OCI-LY3 (cell line): ENCODE measurements around the gene GIMAP8.
"Not testable (repeated sequence)": the region's sequence is repeated elsewhere in the genome, so short reads cannot be mapped to it uniquely, and the experiment has no call there.

Experiments used
- H2AFZ ChIP-seq: fragments of 200-600, 300-600 bp; shearing (Covaris generic); 2 replicates; pipeline ENCODE4 v1.6.0; 2014; ENCODE audit warnings: antibody characterized with exemption, low read depth, low read length
- H3K27ac ChIP-seq: fragments of 200-600, 300-600 bp; sonication (generic); 2 replicates; pipeline ENCODE4 v1.5.1; 2014; ENCODE audit warnings: mild to moderate bottlenecking, low read length, moderate library complexity, mixed read lengths
- H3K27me3 ChIP-seq: fragments of 200-600, 300-600 bp; sonication (generic); 2 replicates; pipeline ENCODE4 v1.6.1; 2014; ENCODE audit warnings: low read depth, low read length, mixed read lengths
- H3K36me3 ChIP-seq: fragments of 200-600, 300-600 bp; sonication (generic); replicated peaks from 2 replicates; pipeline ENCODE3; 2014; ENCODE audit warnings: low read depth, low read length, mixed read lengths
- H3K4me1 ChIP-seq: fragments of 300-600, 200-600 bp; sonication (generic); 2 replicates; pipeline ENCODE4 v1.6.1; 2014; ENCODE audit warnings: low read length, mixed read lengths
- H3K4me2 ChIP-seq: fragments of 200-600, 300-600 bp; sonication (generic); 2 replicates; pipeline ENCODE4 v1.6.1; 2014; ENCODE audit warnings: low read length, mixed read lengths
- H3K4me3 ChIP-seq: fragments of 300-600, 200-600 bp; sonication (generic); 2 replicates; pipeline ENCODE4 v1.5.1; 2014; ENCODE audit warnings: antibody characterized with exemption, mild to moderate bottlenecking, low read length, moderate library complexity
- H3K79me2 ChIP-seq: fragments of 300-600, 200-600 bp; shearing (Covaris generic); 2 replicates; pipeline ENCODE4 v1.6.1; 2014; ENCODE audit warnings: mild to moderate bottlenecking, low read length, mixed read lengths
- H3K9ac ChIP-seq: fragments of 300-600, 200-600 bp; shearing (Covaris generic); 2 replicates; pipeline ENCODE4 v1.6.0; 2014; ENCODE audit warnings: mild to moderate bottlenecking, low read length, moderate library complexity
- H3K9me3 ChIP-seq: fragments of 200-600, 300-600 bp; shearing (Covaris generic); 2 replicates; pipeline ENCODE4 v1.6.1; 2014; ENCODE audit warnings: low read length, mixed read lengths; ENCODE audit not compliant: insufficient read depth
- H4K20me1 ChIP-seq: fragments of 200-600, 300-600 bp; sonication (generic); 2 replicates; pipeline ENCODE4 v1.6.1; 2016; ENCODE audit warnings: low read length, mixed read lengths; ENCODE audit not compliant: insufficient read depth
- EZH2phosphoT487 ChIP-seq: fragments of 200-600 bp; shearing (Covaris generic); IDR thresholded peaks from 2 replicates; pipeline ENCODE4 v1.6.1; 2018; ENCODE audit warnings: antibody characterized with exemption, mixed run types, low read depth
- TF ChIP-seq, protein P1 (sequence below): fragments of 200-600, 300-600 bp; sonication (generic); IDR thresholded peaks from 2 replicates; pipeline ENCODE4 v1.5.1; 2014; ENCODE audit warnings: antibody characterized with exemption, low read length, low read depth

GIMAP8 gene

DNA sequence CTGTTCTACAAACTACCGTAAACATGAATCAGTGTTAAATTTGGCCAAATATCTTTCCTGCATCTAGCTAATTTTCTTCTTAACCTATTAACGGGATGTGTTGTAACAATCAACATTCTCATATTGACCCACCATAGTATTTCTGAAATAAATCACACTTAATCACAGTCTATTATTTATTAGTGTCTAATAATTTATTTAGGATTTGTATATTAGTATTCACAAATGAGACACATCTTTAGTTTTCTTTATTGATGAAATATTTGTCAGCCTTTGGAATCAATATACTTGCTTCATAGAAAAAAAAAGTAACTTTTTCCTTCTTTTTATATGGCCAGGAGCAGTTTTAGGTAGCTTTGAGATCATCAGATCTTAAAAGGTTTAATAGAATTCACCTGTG lies 68.9 kb downstream of the GIMAP8 start:
- Histone ChIP-seq H3K4me2 (no peak overlapping the region), H3K4me3 (no peak overlapping the region), H3K9ac (no peak overlapping the region), H4K20me1 (no peaks in the 10 kb centered on the region), H3K27ac (no peak overlapping the region), H3K9me3 (no peaks in the 10 kb centered on the region), H3K4me1 (no peaks in the 10 kb centered on the region), H2AFZ (no peak overlapping the region), H3K27me3 (peaks cover 24% of the 10 kb centered on the region; the same call in 1 of the 2 replicates), H3K36me3 (no peaks in the 10 kb centered on the region), H3K79me2 (no peaks in the 10 kb centered on the region)
- no peak for TF ChIP-seq EZH2phosphoT487
- TF ChIP-seq, protein P1, sequence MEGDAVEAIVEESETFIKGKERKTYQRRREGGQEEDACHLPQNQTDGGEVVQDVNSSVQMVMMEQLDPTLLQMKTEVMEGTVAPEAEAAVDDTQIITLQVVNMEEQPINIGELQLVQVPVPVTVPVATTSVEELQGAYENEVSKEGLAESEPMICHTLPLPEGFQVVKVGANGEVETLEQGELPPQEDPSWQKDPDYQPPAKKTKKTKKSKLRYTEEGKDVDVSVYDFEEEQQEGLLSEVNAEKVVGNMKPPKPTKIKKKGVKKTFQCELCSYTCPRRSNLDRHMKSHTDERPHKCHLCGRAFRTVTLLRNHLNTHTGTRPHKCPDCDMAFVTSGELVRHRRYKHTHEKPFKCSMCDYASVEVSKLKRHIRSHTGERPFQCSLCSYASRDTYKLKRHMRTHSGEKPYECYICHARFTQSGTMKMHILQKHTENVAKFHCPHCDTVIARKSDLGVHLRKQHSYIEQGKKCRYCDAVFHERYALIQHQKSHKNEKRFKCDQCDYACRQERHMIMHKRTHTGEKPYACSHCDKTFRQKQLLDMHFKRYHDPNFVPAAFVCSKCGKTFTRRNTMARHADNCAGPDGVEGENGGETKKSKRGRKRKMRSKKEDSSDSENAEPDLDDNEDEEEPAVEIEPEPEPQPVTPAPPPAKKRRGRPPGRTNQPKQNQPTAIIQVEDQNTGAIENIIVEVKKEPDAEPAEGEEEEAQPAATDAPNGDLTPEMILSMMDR, result no peak

DNA sequence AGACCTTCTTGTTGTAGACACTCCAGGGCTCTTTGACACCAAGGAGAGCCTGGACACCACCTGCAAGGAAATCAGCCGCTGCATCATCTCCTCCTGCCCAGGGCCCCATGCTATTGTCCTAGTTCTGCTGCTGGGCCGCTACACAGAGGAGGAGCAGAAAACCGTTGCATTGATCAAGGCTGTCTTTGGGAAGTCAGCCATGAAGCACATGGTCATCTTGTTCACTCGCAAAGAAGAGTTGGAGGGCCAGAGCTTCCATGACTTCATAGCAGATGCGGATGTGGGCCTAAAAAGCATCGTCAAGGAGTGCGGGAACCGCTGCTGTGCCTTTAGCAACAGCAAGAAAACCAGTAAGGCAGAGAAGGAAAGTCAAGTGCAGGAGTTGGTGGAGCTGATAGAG lies 69.7 kb downstream of the GIMAP8 start:
- Histone ChIP-seq H4K20me1 (no peaks in the 10 kb centered on the region), H3K27ac (no peak overlapping the region), H3K9me3 (no peaks in the 10 kb centered on the region), H3K36me3 (no peaks in the 10 kb centered on the region), H3K9ac (no peak overlapping the region), H3K4me3 (no peak overlapping the region), H3K4me2 (no peak overlapping the region), H3K79me2 (no peaks in the 10 kb centered on the region), H3K4me1 (no peaks in the 10 kb centered on the region), H3K27me3 (peaks cover 21% of the 10 kb centered on the region; the same call in 1 of the 2 replicates), H2AFZ (no peak overlapping the region)
- no peak for TF ChIP-seq EZH2phosphoT487
- TF ChIP-seq, protein P1, result no peak

DNA sequence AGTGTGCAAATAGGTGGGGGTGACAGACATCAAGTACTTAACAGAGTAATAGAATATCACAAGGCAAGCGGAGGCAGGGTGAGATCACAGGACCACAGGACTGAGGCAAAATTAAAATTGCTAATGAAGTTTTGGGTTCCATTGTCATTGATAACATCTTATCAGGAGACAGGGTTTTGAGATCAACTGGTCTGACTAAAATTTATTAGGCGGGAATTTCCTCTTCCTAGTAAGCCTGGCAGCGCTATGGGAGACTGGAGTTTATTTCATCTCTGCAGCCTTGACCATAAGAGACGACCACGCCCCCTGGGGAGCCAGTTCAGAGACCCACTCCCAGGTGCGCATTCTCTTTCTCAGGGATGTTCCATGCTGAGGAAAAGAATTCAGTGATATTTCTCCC lies 72.5 kb downstream of the GIMAP8 start:
- H3K4me1 ChIP-seq, H3K9ac ChIP-seq, H4K20me1 ChIP-seq, H3K36me3 ChIP-seq, H3K27ac ChIP-seq, H3K9me3 ChIP-seq, H3K4me3 ChIP-seq, H2AFZ ChIP-seq, H3K27me3 ChIP-seq, H3K4me2 ChIP-seq, H3K79me2 ChIP-seq: not testable (repeated sequence)

DNA sequence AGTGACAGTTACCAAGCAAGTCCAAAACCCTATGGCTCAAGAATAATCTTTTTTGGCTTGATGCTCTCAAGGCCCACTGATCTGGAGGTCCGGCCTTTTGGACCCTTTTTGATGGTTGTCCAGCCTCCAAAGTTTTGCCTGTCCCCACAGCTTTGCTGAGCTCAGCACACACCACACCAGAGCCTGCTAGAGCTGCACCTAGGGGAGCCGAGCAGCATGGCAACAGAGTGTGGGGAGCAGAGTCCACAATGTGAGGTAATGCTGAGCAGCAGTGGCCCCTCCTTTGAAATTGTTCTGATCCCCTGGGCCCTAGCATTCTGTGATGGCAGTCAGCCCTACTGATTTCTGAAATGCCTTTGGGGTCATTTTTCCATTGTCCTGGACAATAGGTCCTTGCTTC lies 73.6 kb downstream of the GIMAP8 start:
- no peak overlapping the region for H3K4me2 ChIP-seq
- no peaks in the 10 kb centered on the region for H3K4me1 ChIP-seq
- H3K9ac ChIP-seq, result no peak overlapping the region

More for the DNA sequence above, 73.6 kb downstream of the GIMAP8 start:
- no peak overlapping the region for H3K27ac ChIP-seq
- H2AFZ ChIP-seq, result no peak overlapping the region
- H3K4me3 ChIP-seq, result no peak overlapping the region
- H3K79me2 ChIP-seq, result no peaks in the 10 kb centered on the region
- TF ChIP-seq, protein P1, result no peak
- TF ChIP-seq EZH2phosphoT487, result no peak
- no peaks in the 10 kb centered on the region for H3K9me3 ChIP-seq
- no peaks in the 10 kb centered on the region for H3K36me3 ChIP-seq
- H4K20me1 ChIP-seq, result no peaks in the 10 kb centered on the region
- no peaks in the 10 kb centered on the region; the same call in 1 of the 2 replicates for H3K27me3 ChIP-seq
